HCT116 (cell line): Measurements from ENCODE around the gene AARS2. TPM values are rescaled to one million over a fixed set of nuclear protein-coding genes. Genes with fewer than 3 reads are reported as not detected.
A peak's percentile ranks its signal among the peaks of the same experiment; 100 is the strongest.

Experiments
- ATAC-seq: fragments of 200-7000 bp; cut with Tn5 transposase; 2 replicates; pipeline ENCODE4 v1.9.1; 2020; ENCODE audit warnings: mild to moderate bottlenecking, moderate library complexity
- BruUV-seq: library from RNA; stranded (reverse); fragments of 400-500 nt; replicated peaks from 2 replicates; lab custom pipeline; 2021; lab: Mats Ljungman, UMichigan
- CTCF ChIA-PET: fragments of 300-600 bp; sonication (Branson Sonifier 250); formaldehyde crosslinking; loops from one replicate; lab custom pipeline; 2021; ENCODE audit warnings: antibody characterized with exemption; lab: Charles Lee
- POLR2A ChIA-PET: fragments of 300-600, 350-600 bp; sonication (Branson Sonifier 250); formaldehyde crosslinking; loops from one replicate; lab custom pipeline; 2021; ENCODE audit warnings: antibody characterized with exemption; lab: Charles Lee
- RAD21 ChIA-PET, 2 experiments: fragments of 300-600 bp; sonication (Branson Sonifier 250); formaldehyde crosslinking; loops; one replicate each; lab custom pipeline; 2023; ENCODE audit warnings: low total read pairs in 2 of 2; ENCODE audit not compliant: uncharacterized antibody in 2 of 2, unreplicated experiment in 2 of 2, low non-redundant PET in 1 of 2; lab: Charles Lee
- DNase-seq: peaks from one replicate; pipeline ENCODE4 v3.0.0-alpha.2; 2010; ENCODE audit warnings: low read depth, low spot score
- H2AFZ ChIP-seq: fragments of 200-600 bp; shearing (Covaris generic), sonication (generic); 2 replicates; pipeline ENCODE4 v1.6.1; 2017; ENCODE audit warnings: low read depth, mixed run types, mixed read lengths, antibody characterized with exemption, low read length; ENCODE audit not compliant: poor library complexity, severe bottlenecking
- H3K27ac ChIP-seq: 2 replicates; pipeline ENCODE4 v1.5.1; 2012; ENCODE audit warnings: low read depth, low read length
- H3K27me3 ChIP-seq: fragments of 200-600 bp; sonication (generic); 2 replicates; pipeline ENCODE4 v1.6.1; 2016; ENCODE audit warnings: mixed run types, low read length, mixed read lengths; ENCODE audit not compliant: insufficient read depth
- H3K36me3 ChIP-seq, 2 experiments: fragments of 200-500 bp in 1 of 2; fragments of 200-600 bp in 1 of 2; sonication (Bioruptor generic) in 1 of 2; sonication (generic) in 1 of 2; 2 replicates each; pipeline versions ENCODE4 v1.5.1 to v1.6.1; 2014 to 2016; ENCODE audit warnings: low read length in 2 of 2, inconsistent platforms in 1 of 2, mixed read lengths in 1 of 2, mixed run types in 1 of 2; ENCODE audit not compliant: insufficient read depth in 2 of 2, control insufficient read depth in 1 of 2
- H3K4me1 ChIP-seq, 2 experiments: fragments of 200-600 bp in 1 of 2; sonication (generic) in 1 of 2; 2 replicates each; pipeline versions ENCODE4 v1.5.1 to v1.6.1; 2012 to 2017; ENCODE audit warnings: low read length in 2 of 2, inconsistent platforms in 1 of 2, mild to moderate bottlenecking in 1 of 2, mixed read lengths in 1 of 2, mixed run types in 1 of 2, moderate library complexity in 1 of 2; ENCODE audit not compliant: insufficient read depth in 2 of 2, control insufficient read depth in 1 of 2
- H3K4me2 ChIP-seq: fragments of 200-600 bp; sonication (generic); 2 replicates; pipeline ENCODE4 v1.6.1; 2017; ENCODE audit warnings: mixed run types, low read length, mixed read lengths
- H3K4me3 ChIP-seq, 2 experiments: fragments of 200-600 bp in 1 of 2; sonication (generic) in 1 of 2; replicated peaks in 1 of 2; 2 replicates each; pipeline ENCODE4 v1.5.1; 2011 to 2016; ENCODE audit warnings: low read length in 2 of 2, control low read depth in 1 of 2, low read depth in 1 of 2, mild to moderate bottlenecking in 1 of 2, mixed read lengths in 1 of 2, mixed run types in 1 of 2
- H3K79me2 ChIP-seq: fragments of 200-600 bp; sonication (generic); 2 replicates; pipeline ENCODE4 v1.6.1; 2017; ENCODE audit warnings: mild to moderate bottlenecking, mixed run types, low read length, moderate library complexity, mixed read lengths; ENCODE audit not compliant: insufficient read depth
- H3K9ac ChIP-seq: fragments of 200-600 bp; sonication (generic); 2 replicates; pipeline ENCODE4 v1.6.1; 2016; ENCODE audit warnings: low read length, mixed read lengths
- H3K9me2 ChIP-seq: fragments of 200-600 bp; sonication (generic), shearing (Covaris generic); 2 replicates; pipeline ENCODE4 v1.6.1; 2017; ENCODE audit warnings: mixed run types, mild to moderate bottlenecking, moderate library complexity; ENCODE audit not compliant: insufficient read depth
- H3K9me3 ChIP-seq, 2 experiments: fragments of 200-500 bp in 1 of 2; fragments of 200-600 bp in 1 of 2; sonication (Bioruptor generic) in 1 of 2; sonication (generic) in 1 of 2; 2 replicates each; pipeline ENCODE4 v1.6.1; 2014 to 2017; ENCODE audit warnings: low read length in 2 of 2, mixed read lengths in 2 of 2, inconsistent platforms in 1 of 2, low read depth in 1 of 2, mild to moderate bottlenecking in 1 of 2, mixed run types in 1 of 2, moderate library complexity in 1 of 2; ENCODE audit not compliant: control insufficient read depth in 1 of 2, insufficient read depth in 1 of 2
- H4K20me1 ChIP-seq: fragments of 200-600 bp; sonication (generic), shearing (Covaris generic); 2 replicates; pipeline ENCODE4 v1.6.1; 2017; ENCODE audit warnings: mixed run types, mild to moderate bottlenecking, moderate library complexity; ENCODE audit not compliant: insufficient read depth
- ATF3 ChIP-seq: IDR thresholded peaks from 2 replicates; pipeline ENCODE4 v1.6.1; 2012
- EGR1 ChIP-seq: IDR thresholded peaks from 2 replicates; pipeline ENCODE4 v1.6.1; 2012; ENCODE audit warnings: low read depth
- MAX ChIP-seq: IDR thresholded peaks from 2 replicates; pipeline ENCODE4 v1.6.1; 2012
- POLR2A ChIP-seq: IDR thresholded peaks from 2 replicates; pipeline ENCODE4 v1.7.0; 2011; ENCODE audit warnings: borderline replicate concordance; ENCODE audit not compliant: insufficient read depth, insufficient read length; ENCODE audit errors: extremely low read depth
- POLR2AphosphoS5 ChIP-seq: IDR thresholded peaks from 2 replicates; pipeline ENCODE4 v1.6.1; 2011; ENCODE audit warnings: mild to moderate bottlenecking, low read depth, low read length, moderate library complexity
- ZFX ChIP-seq: fragments of 450-650 bp; IDR thresholded peaks from 2 replicates; pipeline ENCODE4 v1.6.1; 2017
- ZNF274 ChIP-seq: fragments of 200-500 bp; sonication (Bioruptor generic); IDR thresholded peaks from 2 replicates; pipeline ENCODE4 v1.6.1; 2014; ENCODE audit warnings: mild to moderate bottlenecking, low read depth, low read length, inconsistent platforms
- intact Hi-C: fragments of 100-400 bp; cut with micrococcal nuclease; formaldehyde crosslinking; loops from 2 replicates; pipeline ENCODE4 v1.10.0; 2022
- total RNA-seq: library from RNA; stranded (reverse); gene quantifications from one replicate; pipeline ENCODE4 v1.2.1, GENCODE V29; 2021; ENCODE audit not compliant: unreplicated experiment

AARS2 gene
- total RNA-seq, 1 experiment from 2014 or later: 14.9 TPM

GRCh38 chr6:44255105-44255808 lies 57.9 kb downstream of the AARS2 start:
- peak overlapping the region; percentile 95 for H3K27ac ChIP-seq
- TF ChIP-seq EGR1: no peak
- TF ChIP-seq MAX: no peak
- no peak for TF ChIP-seq ZFX
- no peak for TF ChIP-seq POLR2A
- TF ChIP-seq POLR2AphosphoS5: peak; percentile 67
- no peak for TF ChIP-seq ZNF274
- no peak for TF ChIP-seq ATF3
- TF ChIP-seq, all 23 proteins: peak for 1
- no peaks in the 10 kb centered on the region for H3K9me2 ChIP-seq
- BruUV-seq: no TSS peak
- DNase-seq: no peak
- H4K20me1 ChIP-seq: peaks cover 41% of the 10 kb centered on the region; the same call in 1 of the 2 replicates
- peak overlapping the region; percentile 93 for H3K9ac ChIP-seq
- RAD21 ChIA-PET: no interaction called here
- H2AFZ ChIP-seq: no peak overlapping the region
- peaks cover 2 to 25% of the 10 kb centered on the region in 2 experiments; a peak in 3 of 4 replicates for H3K4me1 ChIP-seq
- POLR2A ChIA-PET: interaction anchor here (1.1 to 3.4 kb wide), 3 partner anchors 9 to 13 kb away, joined by 3 to 74 read pairs (median 4); partner anchors contain the start of gene HSP90AB1
- CTCF ChIA-PET: interaction anchor here (0.8 to 2.2 kb wide), 6 partner anchors 9 to 159 kb away, joined by 3 to 7 read pairs (median 4); no protein-coding TSS in a partner anchor
- H3K4me2 ChIP-seq: peak overlapping the region; percentile 99
- peaks cover 42% of the 10 kb centered on the region for H3K79me2 ChIP-seq
- H3K4me3 ChIP-seq: peak overlapping the region; percentile 59 to 92; a peak in 2 of 4 replicates
- intact Hi-C loops: no loop called here
- peak; percentile 6; the same call in 1 of the 2 replicates for ATAC-seq
- H3K9me3 ChIP-seq: no peaks in the 10 kb centered on the region
- H3K36me3 ChIP-seq: peaks cover 35 to 47% of the 10 kb centered on the region in 2 experiments
- H3K27me3 ChIP-seq: no peaks in the 10 kb centered on the region
